Skin of body (tissue), 2 donors: Measurements from ENCODE around the gene PLAGL2. TPM values are rescaled to one million over a fixed set of nuclear protein-coding genes. Genes with fewer than 3 reads are reported as not detected.
"Not testable (repeated sequence)": the region's sequence is repeated elsewhere in the genome, so short reads cannot be mapped to it uniquely, and the experiment has no call there.

Experiments
- DNase-seq: peaks from one replicate; lab custom pipeline; 2025; lab: John Stamatoyannopoulos, UW
- total RNA-seq: library from RNA; depleted of rRNA; stranded (reverse); fragments of >200 nt; gene quantifications from one replicate; pipeline ENCODE4 v1.2.3, GENCODE V29; 2014

The PLAGL2 gene
- total RNA-seq, 1 donor from 2014 or later = 6.4 TPM

- no peak for DNase-seq
Observed at GRCh38 chr20:32205110-32205842, 2.3 kb downstream of the PLAGL2 start.

GRCh38 chr20:32204205-32205109 lies 3.1 kb downstream of the PLAGL2 start:
- no peak for DNase-seq

GRCh38 chr20:32203356-32204204 lies 4.0 kb downstream of the PLAGL2 start:
- no peak for DNase-seq

GRCh38 chr20:32201977-32202363 lies 5.6 kb downstream of the PLAGL2 start:
- no peak for DNase-seq

GRCh38 chr20:32201296-32201976 lies 6.1 kb downstream of the PLAGL2 start:
- DNase-seq = no peak

GRCh38 chr20:32199006-32199405 lies 8.5 kb downstream of the PLAGL2 start:
- DNase-seq = no peak

- not testable (repeated sequence) for DNase-seq
Observed at GRCh38 chr20:32197136-32197535, 10.4 kb downstream of the PLAGL2 start.

GRCh38 chr20:32196613-32197012 lies 10.9 kb downstream of the PLAGL2 start:
- not testable (repeated sequence) for DNase-seq

GRCh38 chr20:32195581-32195980 lies 12.0 kb downstream of the PLAGL2 start:
- no peak for DNase-seq

GRCh38 chr20:32193996-32194395 lies 13.5 kb downstream of the PLAGL2 start:
- no peak for DNase-seq

- DNase-seq = not testable (repeated sequence)
Observed at GRCh38 chr20:32193336-32193735, 14.2 kb downstream of the PLAGL2 start.

- no peak for DNase-seq
Observed at GRCh38 chr20:32192698-32193097, 14.8 kb downstream of the PLAGL2 start.

GRCh38 chr20:32191873-32192272 lies 15.7 kb downstream of the PLAGL2 start:
- no peak for DNase-seq

GRCh38 chr20:32191422-32191821 lies 16.1 kb downstream of the PLAGL2 start:
- no peak for DNase-seq

GRCh38 chr20:32190616-32191415 lies 16.7 kb downstream of the PLAGL2 start:
- no peak for DNase-seq

GRCh38 chr20:32189691-32190615 lies 17.6 kb downstream of the PLAGL2 start:
- DNase-seq = no peak

GRCh38 chr20:32189123-32189410 lies 18.5 kb downstream of the PLAGL2 start:
- DNase-seq = no peak

GRCh38 chr20:32188376-32189122 lies 19.0 kb downstream of the PLAGL2 start:
- no peak for DNase-seq

GRCh38 chr20:32186506-32186905 lies 21.0 kb downstream of the PLAGL2 start:
- no peak for DNase-seq
